GM20000 (cell line): ENCODE data around the gene PRKACA.

Experiments
- DNase-seq: peaks from one replicate; pipeline ENCODE4 v3.0.0; 2012; ENCODE audit warnings: low spot score
- CTCF ChIP-seq: IDR thresholded peaks from 2 replicates; pipeline ENCODE4 v1.5.1; 2012; ENCODE audit warnings: mild to moderate bottlenecking, control low read depth; ENCODE audit errors: extremely low read depth, missing control alignments

PRKACA gene

DNA sequence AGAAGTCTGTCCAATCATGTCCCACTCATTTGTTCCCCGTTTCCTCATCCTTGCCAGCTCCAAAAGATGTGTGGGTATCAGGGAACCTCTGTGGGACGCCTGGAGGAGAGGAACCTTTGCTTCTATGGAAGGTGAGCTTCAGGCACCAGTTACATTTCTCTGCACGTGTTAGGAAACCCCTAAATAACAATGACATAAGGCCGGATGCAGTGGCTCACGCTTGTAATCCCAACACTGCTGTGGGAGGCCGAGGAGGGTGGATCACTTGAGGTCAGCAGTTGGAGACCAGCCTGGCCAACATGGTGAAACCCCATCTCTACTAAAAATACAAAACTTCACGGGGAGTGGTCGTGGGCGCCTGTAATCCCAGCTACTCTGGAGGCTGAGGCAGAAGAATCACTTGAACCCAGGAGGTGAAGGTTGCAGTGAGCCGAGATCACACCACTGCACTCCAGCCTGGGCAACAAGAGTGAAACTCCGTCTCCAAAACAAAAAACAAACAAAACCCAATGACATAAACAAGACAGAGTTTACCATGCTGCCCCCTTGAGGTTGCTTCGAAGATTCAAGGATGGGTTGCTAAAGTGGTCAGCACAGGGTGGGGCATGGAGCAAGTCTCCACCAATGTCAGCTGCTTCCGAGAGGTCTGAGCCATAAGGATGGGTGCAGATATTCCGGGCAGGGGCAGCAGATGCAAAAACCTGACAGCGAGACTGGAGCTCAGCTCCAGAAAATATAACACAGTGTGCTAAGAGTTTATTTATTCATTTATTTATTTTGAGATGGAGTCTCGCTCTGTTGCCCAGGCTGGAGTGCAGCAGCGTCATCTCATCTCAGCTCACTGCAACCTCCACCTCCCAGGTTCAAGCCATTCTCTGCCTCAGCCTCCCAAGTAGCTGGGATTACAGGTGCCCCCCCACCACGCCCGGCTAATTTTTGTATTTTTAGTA, 74.6 kb downstream of the PRKACA start:
- peak; percentile 63 for DNase-seq
- peak; percentile 36 for TF ChIP-seq CTCF
